Glomerular endothelial cell (primary cell): ENCODE data around the gene DPH1. TPM values are rescaled to one million over a fixed set of nuclear protein-coding genes. Genes with fewer than 3 reads are reported as not detected.

Source experiments
- DNase-seq: peaks from one replicate; pipeline ENCODE4 v3.0.0-alpha.2; 2011; ENCODE audit warnings: low read depth, low spot score; ENCODE audit errors: extremely low read depth
- total RNA-seq: library from RNA; depleted of rRNA; stranded (reverse); fragments of >200 nt; gene quantifications from 2 replicates; pipeline ENCODE4 v1.2.3, GENCODE V29; 2015

Gene DPH1
- total RNA-seq, 1 donor from 2014 or later, result 25.4 TPM

DNA sequence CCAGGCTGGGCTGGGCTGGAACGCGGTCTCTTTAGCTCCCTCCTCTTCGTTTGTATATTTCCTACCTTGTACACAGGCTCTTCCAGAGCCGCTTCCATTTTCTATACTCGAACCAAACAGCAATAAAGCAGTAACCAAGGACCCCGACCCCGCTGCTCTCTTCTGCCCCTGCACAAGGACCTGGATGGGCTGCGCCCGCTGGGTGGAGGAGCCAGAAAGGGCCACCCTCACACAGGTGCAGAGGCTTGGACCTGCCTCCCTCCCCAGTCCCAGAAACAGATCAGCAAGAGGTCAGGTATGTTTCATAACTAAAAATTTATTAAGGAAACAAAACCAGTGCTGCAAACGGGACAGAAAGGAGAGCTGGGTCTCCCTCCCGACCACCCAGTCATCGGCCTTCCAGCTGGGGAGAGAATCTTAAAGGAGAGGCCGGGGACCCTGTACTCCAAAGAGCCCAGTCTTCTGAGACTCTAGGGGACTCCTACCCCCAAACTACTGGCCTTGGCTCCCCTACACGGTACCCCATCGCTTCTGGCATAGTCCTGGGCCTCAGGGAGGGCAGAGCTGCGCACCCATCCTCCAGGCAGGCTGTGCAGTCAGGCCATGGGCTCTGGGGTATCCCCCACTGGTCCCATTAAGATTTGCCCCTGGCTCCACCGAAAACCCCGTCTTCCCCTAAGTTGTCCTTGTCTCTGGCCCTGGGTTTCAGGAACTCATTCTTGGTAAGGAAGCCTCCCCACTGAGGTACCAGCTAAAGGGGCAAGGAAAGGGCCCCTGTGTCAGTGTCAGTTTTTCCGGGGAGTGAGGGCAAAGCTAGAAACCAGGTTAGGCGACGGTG, 29.8 kb downstream of the DPH1 start:
- DNase-seq, result no peak

DNA sequence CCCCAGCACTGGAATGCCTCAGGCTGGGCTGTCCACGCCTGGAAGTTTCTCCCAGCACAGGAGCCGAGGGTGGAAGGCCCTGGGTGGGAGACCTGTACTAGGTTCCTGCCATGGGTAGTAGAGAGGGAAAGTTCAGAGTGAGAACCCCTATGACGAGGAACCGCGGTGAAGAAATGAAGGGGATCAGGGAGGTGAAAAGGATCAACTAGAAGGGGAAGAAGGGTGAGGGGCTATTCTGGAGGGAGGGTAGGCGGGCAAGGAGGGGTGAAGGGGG, 30.4 kb downstream of the DPH1 start:
- no peak for DNase-seq

GRCh38 chr17:2060681-2061440, 30.9 kb downstream of the DPH1 start:
- DNase-seq, result no peak

DNA sequence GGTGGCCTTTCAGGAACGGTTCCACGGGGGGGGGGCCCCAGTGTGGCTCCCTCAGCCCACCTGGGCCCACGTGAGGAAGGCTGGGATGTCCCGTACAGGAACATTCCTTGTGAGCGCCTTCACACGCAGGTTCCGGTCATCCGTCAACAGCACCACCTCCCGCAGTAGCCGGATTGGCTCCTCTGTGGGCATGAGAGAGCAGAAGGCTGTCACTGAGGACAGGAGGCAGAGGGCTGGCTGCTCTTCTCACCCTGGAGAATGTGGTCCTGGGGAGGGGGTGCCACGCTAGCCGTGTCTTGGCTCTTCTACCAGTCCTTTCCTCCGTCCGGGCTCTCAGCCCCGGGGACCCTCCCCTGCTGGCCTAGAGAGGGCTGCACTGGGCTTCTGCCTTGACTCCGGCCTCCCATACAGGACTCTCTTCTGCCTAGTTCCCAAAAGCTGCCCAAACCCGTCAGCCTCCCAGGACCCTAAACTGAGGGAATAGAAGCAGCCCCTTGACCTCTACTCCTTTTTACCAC, 31.5 kb downstream of the DPH1 start:
- no peak for DNase-seq

- DNase-seq, result no peak
Measured at GRCh38 chr17:2062571-2063183, 32.7 kb downstream of the DPH1 start.

DNA sequence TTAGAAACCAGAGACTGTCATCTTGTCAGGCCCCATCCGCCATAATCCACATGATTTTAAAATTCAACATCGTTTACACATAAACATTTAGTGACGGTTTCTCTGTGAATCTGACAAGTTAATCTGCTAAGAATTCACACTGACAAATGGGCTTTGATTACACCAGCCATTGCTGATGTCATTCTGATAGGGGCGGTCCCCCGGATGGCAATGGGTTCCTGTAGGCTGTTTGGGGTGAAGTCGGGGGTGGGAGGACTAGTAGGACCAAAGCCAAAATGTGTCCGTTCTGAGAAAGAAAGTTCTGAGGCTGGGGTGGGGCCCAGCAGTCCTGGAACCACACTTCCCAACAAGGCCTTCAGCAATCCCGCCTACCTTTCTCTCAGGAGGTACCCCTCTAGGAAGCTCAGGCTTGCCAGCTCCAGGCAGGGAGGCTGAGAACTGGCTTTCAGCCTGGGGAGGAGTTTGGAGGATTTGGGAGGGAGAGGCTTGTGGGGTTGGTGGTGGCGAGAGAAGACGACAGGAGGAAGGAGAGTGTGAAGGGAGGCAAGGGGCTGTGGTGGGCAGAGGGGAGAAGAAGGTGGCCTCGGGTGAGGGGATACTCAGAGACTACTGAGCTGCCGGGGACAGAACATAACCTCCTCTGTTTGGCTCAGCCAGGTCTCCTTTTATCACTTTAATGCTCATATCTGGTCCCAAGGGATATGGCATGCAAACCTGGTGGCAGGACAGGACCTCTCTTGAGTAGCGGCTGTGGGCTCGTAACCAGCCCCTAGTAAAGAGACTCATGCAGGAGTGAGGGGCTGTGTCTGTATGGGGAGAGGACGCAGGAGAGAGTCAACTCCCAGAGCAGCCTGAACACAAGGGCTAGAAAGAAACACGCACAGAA, 33.6 kb downstream of the DPH1 start:
- no peak for DNase-seq

GRCh38 chr17:2064147-2064489, 34.2 kb downstream of the DPH1 start:
- DNase-seq, result no peak

DNA sequence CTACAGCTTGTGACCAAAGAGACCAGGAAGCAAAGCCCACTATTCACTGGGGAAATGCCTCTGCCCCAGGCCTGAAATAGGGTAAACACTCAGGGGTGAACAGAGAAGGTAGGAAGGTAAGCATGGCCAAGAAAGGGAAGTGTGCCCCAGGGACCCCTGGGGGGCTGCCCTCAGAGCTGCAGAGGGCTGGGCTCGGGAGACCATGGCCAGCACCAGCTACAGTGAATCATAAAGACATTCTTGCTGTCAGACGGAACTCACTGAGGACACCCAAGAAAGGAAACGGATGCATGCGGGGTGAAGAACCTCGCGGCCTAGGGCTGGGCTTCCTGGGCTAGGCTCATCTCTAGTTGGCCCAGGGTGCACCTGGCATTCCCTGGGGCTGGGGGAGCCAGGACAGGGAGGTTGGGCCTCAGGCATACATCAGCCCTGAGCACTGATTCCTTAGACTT, 34.6 kb downstream of the DPH1 start:
- no peak for DNase-seq

DNA sequence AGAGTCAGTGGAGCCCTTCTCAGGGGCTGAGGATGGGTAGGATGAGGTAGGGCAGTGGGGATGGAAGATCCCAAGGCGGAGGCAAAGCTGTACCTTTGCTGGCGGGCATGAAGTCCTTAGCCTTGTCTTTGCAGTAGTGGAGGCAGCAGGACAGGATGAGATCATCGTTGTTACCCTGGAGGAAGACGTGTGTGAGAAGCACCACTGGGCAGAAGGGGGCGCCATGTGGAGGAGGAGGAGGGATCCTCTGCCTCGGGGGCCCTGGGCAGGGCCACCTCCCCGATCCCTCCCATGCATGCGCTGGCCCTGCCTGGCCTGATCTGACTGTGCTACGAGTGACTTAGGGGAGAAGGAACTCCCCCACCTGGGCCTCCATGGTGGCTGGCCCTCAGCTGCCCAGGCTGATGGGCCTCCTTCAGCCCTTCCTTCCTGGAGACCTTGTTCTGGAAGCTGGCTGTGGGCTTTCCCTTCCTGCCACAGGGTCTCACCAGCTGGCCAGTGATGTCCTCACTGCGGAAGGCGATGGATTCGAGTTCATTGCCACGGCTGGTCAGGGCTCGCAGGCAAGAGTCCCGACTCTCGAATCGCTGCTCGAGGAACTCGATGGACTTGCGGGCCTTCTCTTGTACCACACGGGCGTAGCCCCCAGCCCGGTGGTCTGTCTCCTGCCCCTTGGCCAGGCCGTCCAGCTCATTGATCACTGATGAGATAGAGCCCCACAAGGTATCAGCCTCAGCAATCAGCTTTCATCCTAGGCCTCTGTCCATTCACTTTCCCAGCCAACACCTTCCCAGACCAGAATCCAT, 35.2 kb downstream of the DPH1 start:
- no peak for DNase-seq

GRCh38 chr17:2065949-2066400, 36.0 kb downstream of the DPH1 start:
- DNase-seq, result no peak

DNA sequence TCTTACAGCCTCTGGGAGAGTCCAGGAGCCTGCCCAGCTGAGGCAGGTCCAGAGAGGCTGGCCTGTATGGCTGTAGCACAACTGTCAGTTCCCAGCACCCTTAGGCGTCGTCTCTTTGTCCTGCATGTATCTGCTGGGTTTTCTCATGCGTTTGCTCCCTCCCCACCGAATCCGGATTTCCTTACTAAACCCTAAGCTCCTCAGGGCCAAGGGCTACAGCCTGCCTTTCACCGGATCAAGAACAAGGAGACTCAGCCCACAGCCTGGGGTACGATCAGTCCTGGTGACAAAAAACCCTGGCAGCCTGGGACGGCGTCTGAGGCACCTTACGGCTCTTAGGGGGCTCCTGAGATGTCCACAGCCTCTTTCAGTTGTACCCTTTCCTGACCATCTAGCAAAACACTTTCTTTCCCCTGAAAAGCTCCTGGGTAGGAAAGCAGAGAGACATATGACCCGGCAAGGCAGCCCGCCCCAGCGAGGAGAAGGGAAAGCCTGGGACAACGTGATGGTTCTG, 37.2 kb downstream of the DPH1 start:
- no peak for DNase-seq

DNA sequence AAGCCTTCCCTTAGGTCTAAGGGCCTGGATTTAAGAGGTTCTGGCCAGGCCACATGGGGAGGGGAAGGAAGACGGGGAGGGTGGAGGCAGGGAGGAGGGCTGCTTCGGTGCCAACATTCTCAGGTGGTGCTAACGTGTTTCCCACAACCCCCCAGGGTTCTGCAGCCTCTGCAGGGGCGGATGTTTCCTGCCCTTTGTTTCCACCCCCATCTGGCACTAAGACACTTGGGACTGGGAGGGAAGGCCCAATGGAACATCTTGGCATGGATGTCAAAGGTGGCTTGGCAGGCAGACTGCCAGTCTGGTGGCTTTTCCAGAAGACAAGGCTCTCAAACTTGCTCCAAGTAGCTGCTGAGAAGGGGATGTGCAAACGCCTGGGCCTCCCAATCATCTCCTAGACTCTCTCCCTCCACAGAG, 37.7 kb downstream of the DPH1 start:
- no peak for DNase-seq

DNA sequence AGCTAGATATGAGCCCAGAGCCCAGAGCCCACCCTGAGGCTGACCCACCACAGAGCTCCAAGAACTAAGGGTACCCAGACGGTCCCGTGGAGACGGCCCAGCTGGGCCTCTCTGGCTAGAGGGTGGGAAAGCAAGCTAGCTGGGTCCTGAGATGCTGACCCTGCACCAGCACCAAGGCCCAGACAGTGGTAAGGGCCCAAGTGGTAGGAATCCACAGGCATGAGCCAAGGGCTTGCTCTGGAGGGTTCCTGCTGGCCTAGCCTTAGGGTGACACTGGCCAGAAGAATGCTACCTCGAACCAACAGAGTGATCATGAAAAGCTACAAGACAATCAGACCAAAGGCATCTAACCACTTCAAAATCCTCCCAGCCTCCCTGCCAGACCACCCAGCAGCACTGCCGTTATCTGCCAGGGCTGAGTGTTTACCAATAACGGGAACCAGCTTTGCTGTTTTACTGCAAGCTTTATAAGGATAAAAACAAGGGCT, 38.1 kb downstream of the DPH1 start:
- DNase-seq, result no peak

GRCh38 chr17:2068519-2069051, 38.6 kb downstream of the DPH1 start:
- DNase-seq, result no peak

GRCh38 chr17:2070241-2071023, 40.5 kb downstream of the DPH1 start:
- no peak for DNase-seq

- no peak for DNase-seq
Measured at GRCh38 chr17:2071024-2071385, 41.1 kb downstream of the DPH1 start.

DNA sequence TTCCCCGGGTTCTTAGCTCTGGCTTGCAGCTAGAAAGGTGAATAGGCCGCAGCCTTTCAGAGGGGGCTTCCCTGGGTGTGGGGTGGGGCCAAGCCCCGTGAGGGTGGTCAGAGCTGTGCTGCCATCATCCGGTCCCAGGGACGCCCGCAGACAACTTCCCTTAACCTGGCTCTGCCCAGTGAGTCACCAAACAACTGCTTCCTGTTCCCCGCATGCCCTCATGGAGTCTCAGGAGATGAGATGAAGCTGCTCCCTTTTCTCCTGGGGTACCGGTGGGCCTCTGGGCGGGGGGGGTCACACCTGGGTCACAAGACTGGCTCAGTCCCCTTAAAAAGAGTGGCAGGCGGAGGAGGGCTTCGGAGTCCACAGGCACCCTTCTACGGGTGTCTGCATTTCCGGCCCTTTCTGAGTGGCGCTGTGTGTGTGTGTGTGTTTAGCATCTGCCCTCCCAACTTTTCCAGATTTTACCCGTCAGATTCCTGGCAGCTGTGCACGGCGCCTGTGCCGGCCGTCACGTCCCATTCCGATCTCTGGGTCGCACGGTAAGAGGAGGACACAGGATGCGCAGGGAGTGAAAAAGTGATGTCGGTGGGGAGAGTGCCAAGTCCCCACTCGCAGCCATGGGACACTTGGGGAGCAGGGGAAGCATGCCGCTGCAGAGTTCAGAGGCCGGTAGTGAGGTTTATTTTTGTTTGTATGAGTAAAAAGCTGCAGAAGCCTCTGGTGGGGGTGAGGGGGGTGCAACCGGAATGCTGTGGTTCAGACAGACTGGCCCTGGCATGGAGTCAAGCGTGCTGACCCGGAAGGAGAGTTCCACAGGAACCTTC, 41.7 kb downstream of the DPH1 start:
- DNase-seq, result no peak

DNA sequence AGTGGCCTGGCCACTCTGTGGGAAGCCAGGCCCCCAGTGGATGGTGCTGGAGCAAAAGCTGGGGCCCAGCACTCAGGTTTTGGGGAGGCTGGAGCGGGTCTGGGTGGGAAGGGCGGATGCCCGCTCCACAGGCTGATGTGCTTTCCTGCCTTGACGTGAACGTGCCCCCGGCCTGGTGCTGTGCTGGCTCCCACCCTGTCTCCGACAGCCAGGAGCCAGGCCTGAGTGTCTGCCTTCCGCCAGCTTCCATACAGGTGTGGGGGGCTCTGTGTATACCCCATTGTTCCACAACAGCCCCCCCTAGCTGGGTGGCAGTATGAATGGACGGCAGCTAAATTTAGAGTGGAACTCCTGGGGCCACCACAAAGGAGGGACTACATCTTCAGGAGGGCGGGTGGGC, 45.0 kb downstream of the DPH1 start:
- no peak for DNase-seq
